IMR-90 (cell line): ENCODE data around the gene AKNA. TPM values are rescaled to one million over a fixed set of nuclear protein-coding genes. Genes with fewer than 3 reads are reported as not detected.

Experiments used
- ATAC-seq: fragments of 200-7000 bp; cut with Tn5 transposase; 2 replicates; pipeline ENCODE4 v1.9.1; 2020; ENCODE audit warnings: low read depth, mild to moderate bottlenecking, moderate library complexity
- BruUV-seq: library from RNA; stranded (reverse); fragments of 400-500 nt; replicated peaks from 2 replicates; lab custom pipeline; 2021; lab: Mats Ljungman, UMichigan
- CTCF ChIA-PET: fragments of 300-600 bp; formaldehyde crosslinking; extraction: SDS; loops from one replicate; lab custom pipeline; 2021; ENCODE audit warnings: antibody characterized with exemption; lab: Yijun Ruan, JAX
- POLR2A ChIA-PET: fragments of 300-600 bp; sonication (Branson Sonifier 250); formaldehyde crosslinking; loops from one replicate; lab custom pipeline; 2022; ENCODE audit warnings: antibody characterized with exemption; ENCODE audit not compliant: unreplicated experiment; lab: Charles Lee
- DNase-seq: peaks from one replicate; pipeline ENCODE4 v3.0.0; 2013
- H2AFZ ChIP-seq: replicated peaks from 2 replicates; pipeline ENCODE3; 2013; ENCODE audit warnings: low read length, mild to moderate bottlenecking; ENCODE audit not compliant: poor library complexity
- H2AK5ac ChIP-seq: 2 replicates; pipeline ENCODE4 v1.6.1; 2013; ENCODE audit warnings: low read depth, low read length, inconsistent platforms
- H2AK9ac ChIP-seq: replicated peaks from 2 replicates; pipeline ENCODE3; 2013; ENCODE audit warnings: mild to moderate bottlenecking, low read depth, low read length, moderate library complexity; ENCODE audit not compliant: poor library complexity
- H2BK120ac ChIP-seq: 2 replicates; pipeline ENCODE4 v1.6.1; 2013; ENCODE audit warnings: low read depth, low read length, inconsistent platforms
- H2BK15ac ChIP-seq: 3 replicates; pipeline ENCODE4 v1.6.1; 2013; ENCODE audit warnings: low read depth, low read length, inconsistent platforms
- H2BK20ac ChIP-seq: 2 replicates; pipeline ENCODE4 v1.6.1; 2013; ENCODE audit warnings: low read depth, mild to moderate bottlenecking, inconsistent platforms, low read length, moderate library complexity
- H2BK5ac ChIP-seq: 2 replicates; pipeline ENCODE4 v1.6.1; 2013; ENCODE audit warnings: mild to moderate bottlenecking, low read depth, low read length, inconsistent platforms; ENCODE audit not compliant: poor library complexity, severe bottlenecking
- H3K14ac ChIP-seq: replicated peaks from 2 replicates; pipeline ENCODE4 v1.6.1; 2013; ENCODE audit warnings: low read depth, low read length, inconsistent platforms
- H3K18ac ChIP-seq: 2 replicates; pipeline ENCODE4 v1.6.1; 2013; ENCODE audit warnings: low read depth, low read length, control low read depth
- H3K23ac ChIP-seq: 2 replicates; pipeline ENCODE4 v1.6.1; 2013; ENCODE audit warnings: low read depth, low read length, inconsistent platforms
- H3K27ac ChIP-seq: 2 replicates; pipeline ENCODE4 v1.5.1; 2013; ENCODE audit warnings: mild to moderate bottlenecking, control low read depth, low read length; ENCODE audit not compliant: insufficient read depth
- H3K27me3 ChIP-seq: 2 replicates; pipeline ENCODE4 v1.6.1; 2013; ENCODE audit warnings: low read length; ENCODE audit not compliant: control insufficient read depth, insufficient read depth
- H3K36me3 ChIP-seq: 2 replicates; pipeline ENCODE4 v1.6.1; 2013; ENCODE audit warnings: low read length, mixed read lengths; ENCODE audit not compliant: control insufficient read depth, insufficient read depth
- H3K4ac ChIP-seq: 2 replicates; pipeline ENCODE4 v1.6.1; 2013; ENCODE audit warnings: low read depth, low read length, inconsistent platforms
- H3K4me1 ChIP-seq: 2 replicates; pipeline ENCODE4 v1.6.1; 2013; ENCODE audit warnings: low read length, mixed read lengths; ENCODE audit not compliant: control insufficient read depth, insufficient read depth
- H3K4me2 ChIP-seq: 2 replicates; pipeline ENCODE4 v1.6.1; 2013; ENCODE audit warnings: low read depth, mild to moderate bottlenecking, control low read depth, low read length, moderate library complexity
- H3K4me3 ChIP-seq: 2 replicates; pipeline ENCODE4 v1.5.1; 2013; ENCODE audit warnings: low read depth, mild to moderate bottlenecking, control low read depth, low read length, moderate library complexity; ENCODE audit not compliant: insufficient read depth
- H3K56ac ChIP-seq: 2 replicates; pipeline ENCODE4 v1.6.1; 2013; ENCODE audit warnings: low read length, inconsistent platforms; ENCODE audit not compliant: insufficient read depth; ENCODE audit errors: extremely low read depth
- H3K79me1 ChIP-seq, 2 experiments: 2 replicates each; pipeline ENCODE4 v1.6.1; 2013; ENCODE audit warnings: low read length in 2 of 2, inconsistent platforms in 1 of 2, low read depth in 1 of 2
- H3K9ac ChIP-seq: 2 replicates; pipeline ENCODE4 v1.6.1; 2013; ENCODE audit warnings: low read depth, low read length, control low read depth
- H3K9me1 ChIP-seq: 2 replicates; pipeline ENCODE4 v1.6.1; 2013; ENCODE audit warnings: low read length, inconsistent platforms; ENCODE audit not compliant: insufficient read depth
- H3K9me3 ChIP-seq: 2 replicates; pipeline ENCODE4 v1.6.1; 2013; ENCODE audit warnings: low read length; ENCODE audit not compliant: control insufficient read depth, insufficient read depth
- H4K20me1 ChIP-seq: 2 replicates; pipeline ENCODE4 v1.6.1; 2013; ENCODE audit warnings: low read length, inconsistent platforms; ENCODE audit not compliant: insufficient read depth
- H4K5ac ChIP-seq: 2 replicates; pipeline ENCODE4 v1.6.1; 2013; ENCODE audit warnings: mild to moderate bottlenecking, low read depth, low read length, control low read depth
- H4K8ac ChIP-seq, 2 experiments: 2 replicates each; pipeline ENCODE4 v1.6.1; 2013; ENCODE audit warnings: low read depth in 2 of 2, low read length in 2 of 2, control low read depth in 1 of 2, inconsistent platforms in 1 of 2
- H4K91ac ChIP-seq: 2 replicates; pipeline ENCODE4 v1.6.1; 2013; ENCODE audit warnings: low read depth, low read length, inconsistent platforms; ENCODE audit not compliant: insufficient read depth
- BHLHE40 ChIP-seq: fragments of 150-350 bp; IDR thresholded peaks from 2 replicates; pipeline ENCODE4 v1.6.1; 2016; ENCODE audit warnings: mild to moderate bottlenecking, low read depth, low read length
- ELK1 ChIP-seq: fragments of 150-350 bp; IDR thresholded peaks from 2 replicates; pipeline ENCODE4 v1.6.1; 2016; ENCODE audit warnings: low read depth, mild to moderate bottlenecking, low read length, moderate library complexity, borderline replicate concordance
- FOS ChIP-seq: fragments of 150-350 bp; IDR thresholded peaks from 2 replicates; pipeline ENCODE4 v1.6.1; 2016; ENCODE audit warnings: low read depth, low read length
- MAZ ChIP-seq: IDR thresholded peaks from 2 replicates; pipeline ENCODE4 v1.6.1; 2012; ENCODE audit warnings: low read depth, mild to moderate bottlenecking, low read length, improper control_type of control experiment, moderate library complexity, borderline replicate concordance
- NFE2L2 ChIP-seq: fragments of 150-350 bp; IDR thresholded peaks from 2 replicates; pipeline ENCODE4 v1.6.1; 2016; ENCODE audit warnings: low read depth, mild to moderate bottlenecking, low read length
- RAD21 ChIP-seq: IDR thresholded peaks from 2 replicates; pipeline ENCODE4 v1.6.1; 2012; ENCODE audit warnings: low read length, improper control_type of control experiment
- RCOR1 ChIP-seq: IDR thresholded peaks from 2 replicates; pipeline ENCODE4 v1.6.1; 2012; ENCODE audit warnings: mild to moderate bottlenecking, low read length, improper control_type of control experiment; ENCODE audit not compliant: insufficient replicate concordance
- RFX5 ChIP-seq: IDR thresholded peaks from 2 replicates; pipeline ENCODE4 v1.8.0; 2012; ENCODE audit warnings: low read depth, mild to moderate bottlenecking, low read length, moderate library complexity
- WGBS, 2 experiments: methylation state at CpG; one replicate each; pipeline versions ENCODE4 v1.1.5 to v1.1.7; 2013; ENCODE audit warnings: missing lambda C conversion rate in 2 of 2; ENCODE audit not compliant: insufficient read length in 1 of 2; ENCODE audit errors: extremely low coverage in 2 of 2; 5-methylcytosine and 5-hydroxymethylcytosine counted together
- dilution Hi-C: fragments of 300-500 bp; cut with HindIII; formaldehyde crosslinking; loops from one replicate; pipeline ENCODE4 v1.14.3; 2018; ENCODE audit warnings: low sequenced_read_pairs; ENCODE audit not compliant: unreplicated experiment
- in situ Hi-C: fragments of 300-500 bp; cut with MboI; formaldehyde crosslinking; loops from 3 replicates; pipeline ENCODE4 v1.14.3; 2019; ENCODE audit warnings: low sequenced_read_pairs, inconsistent platforms, mixed read lengths
- intact Hi-C: fragments of 100-400 bp; cut with micrococcal nuclease; formaldehyde crosslinking; loops from 2 replicates; pipeline ENCODE4 v1.10.0; 2022
- polyA plus RNA-seq, 3 experiments: library from polyadenylated mRNA; depleted of rRNA; stranded (reverse); fragments of >200 nt; gene quantifications; 2 replicates each; pipeline ENCODE4 v1.2.3, GENCODE V29; 2012; ENCODE audit warnings: low replicate concordance in 1 of 3
- total RNA-seq: library from RNA; depleted of rRNA; stranded (reverse); fragments of >200 nt; gene quantifications from 2 replicates; pipeline ENCODE4 v1.2.3, GENCODE V29; 2012

Gene AKNA
- total and polyA plus RNA-seq, 2 of the 4 experiments (the other 2 are of a cell fraction), result 2.7 to 7.3 TPM

DNA sequence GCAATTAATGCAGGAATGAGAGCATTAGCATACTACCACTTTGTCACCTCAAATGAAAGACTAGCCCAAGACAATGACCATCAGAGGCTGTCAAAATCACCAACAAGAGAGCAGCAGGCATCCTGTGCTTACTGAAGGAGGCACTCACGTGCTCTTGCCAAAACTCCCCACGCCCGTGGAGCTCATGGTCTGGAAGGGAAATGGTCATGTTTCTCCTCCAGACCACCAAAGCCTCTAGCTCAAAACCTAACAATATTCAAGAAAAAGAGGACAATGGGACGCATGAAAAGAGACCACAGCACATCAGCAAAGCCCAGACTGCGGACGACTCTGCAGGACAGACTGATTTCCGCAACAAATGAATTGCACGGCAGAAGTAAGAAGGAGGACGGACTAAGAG is 12.8 kb downstream of the AKNA start:
- ChIA-PET POLR2A (no interaction called here), CTCF (no interaction called here)
- Histone ChIP-seq H3K36me3 (peaks cover 47% of the 10 kb centered on the region), H4K8ac (no peak overlapping the region), H2AFZ (no peak overlapping the region), H3K4me2 (no peak overlapping the region), H3K23ac (no peak overlapping the region), H3K9me1 (peaks cover 9% of the 10 kb centered on the region), H3K27me3 (no peaks in the 10 kb centered on the region), H4K91ac (no peak overlapping the region), H2AK9ac (no peak overlapping the region), H3K14ac (no peak overlapping the region), H2AK5ac (no peak overlapping the region), H4K5ac (no peak overlapping the region), H2BK120ac (no peak overlapping the region), H4K20me1 (peaks cover 6% of the 10 kb centered on the region; the same call in 1 of the 2 replicates), H2BK15ac (no peak overlapping the region), H3K79me1 (peaks cover 12 to 19% of the 10 kb centered on the region in 2 experiments), H3K4me3 (no peak overlapping the region), H3K9ac (no peak overlapping the region), H3K18ac (no peak overlapping the region), H3K56ac (no peak overlapping the region), H2BK20ac (no peak overlapping the region), H3K4ac (no peak overlapping the region), H3K27ac (no peak overlapping the region), H2BK5ac (no peak overlapping the region), H3K4me1 (no peaks in the 10 kb centered on the region), H3K9me3 (no peaks in the 10 kb centered on the region)
- BruUV-seq, result no TSS peak
- TF ChIP-seq FOS (no peak), MAZ (no peak), RCOR1 (no peak), RAD21 (no peak), BHLHE40 (no peak), ELK1 (no peak), RFX5 (no peak), NFE2L2 (no peak)
- ATAC-seq (no peak), DNase-seq (no peak)
- in situ Hi-C loops (no loop called here), intact Hi-C loops (no loop called here), dilution Hi-C loops (no loop called here)
- WGBS, 2 experiments, result 88% methylated on average over 5 of the region's 9 CpGs; no CpG with 5 or more reads in 1 of the 2 experiments
